DOHH2 (cell line): ENCODE measurements around the gene ZNF280B.

Experiments
- H3F3A ChIP-seq: fragments of 200-600 bp; sonication (generic), shearing (Covaris generic); 2 replicates; pipeline ENCODE4 v1.6.0; 2016; ENCODE audit warnings: antibody characterized with exemption, mild to moderate bottlenecking; ENCODE audit not compliant: control insufficient read depth, insufficient read depth
- H3K27ac ChIP-seq: fragments of 200-600 bp; sonication (generic); 2 replicates; pipeline ENCODE4 v1.5.1; 2014; ENCODE audit warnings: low read depth, mild to moderate bottlenecking, low read length, moderate library complexity
- H3K27me3 ChIP-seq: fragments of 200-600 bp; sonication (generic); 2 replicates; pipeline ENCODE4 v1.6.1; 2014; ENCODE audit warnings: mild to moderate bottlenecking, low read length, mixed read lengths; ENCODE audit not compliant: control insufficient read depth
- H3K36me3 ChIP-seq: fragments of 200-600 bp; sonication (generic); 2 replicates; pipeline ENCODE4 v1.6.1; 2014; ENCODE audit warnings: mild to moderate bottlenecking, low read length, moderate library complexity, mixed read lengths; ENCODE audit not compliant: control insufficient read depth
- H3K4me1 ChIP-seq: fragments of 200-600 bp; sonication (generic); 2 replicates; pipeline ENCODE4 v1.6.1; 2014; ENCODE audit warnings: mild to moderate bottlenecking, low read length, mixed read lengths; ENCODE audit not compliant: control insufficient read depth
- H3K4me2 ChIP-seq: fragments of 200-600 bp; sonication (generic); 2 replicates; pipeline ENCODE4 v1.6.0; 2014; ENCODE audit warnings: mild to moderate bottlenecking, low read length, moderate library complexity
- H3K4me3 ChIP-seq: fragments of 200-600 bp; sonication (generic); 2 replicates; pipeline ENCODE4 v1.5.1; 2014; ENCODE audit warnings: mild to moderate bottlenecking, low read length, mixed read lengths
- H3K79me2 ChIP-seq: fragments of 200-600 bp; sonication (generic); 2 replicates; pipeline ENCODE4 v1.6.1; 2014; ENCODE audit warnings: mild to moderate bottlenecking, low read length, mixed read lengths; ENCODE audit not compliant: control insufficient read depth
- H3K9me2 ChIP-seq: fragments of 200-600 bp; sonication (generic); replicated peaks from 2 replicates; pipeline ENCODE4 v1.6.1; 2014; ENCODE audit warnings: mild to moderate bottlenecking, low read length, mixed read lengths; ENCODE audit not compliant: control insufficient read depth
- H3K9me3 ChIP-seq: fragments of 200-600 bp; sonication (generic); 2 replicates; pipeline ENCODE4 v1.6.1; 2014; ENCODE audit warnings: antibody characterized with exemption, low read length, mixed read lengths; ENCODE audit not compliant: control insufficient read depth, insufficient read depth
- H4K20me1 ChIP-seq: fragments of 200-600 bp; sonication (generic); 2 replicates; pipeline ENCODE4 v1.6.0; 2014; ENCODE audit warnings: low read depth, mild to moderate bottlenecking, antibody characterized with exemption, low read length, moderate library complexity; ENCODE audit not compliant: control insufficient read depth, insufficient read depth
- EZH2phosphoT487 ChIP-seq: fragments of 200-600 bp; sonication (generic); IDR thresholded peaks from 2 replicates; pipeline ENCODE4 v1.6.1; 2017; ENCODE audit warnings: borderline replicate concordance, mild to moderate bottlenecking, antibody characterized with exemption, low read length, moderate library complexity, mixed read lengths
- TF ChIP-seq, protein P1 (sequence below): fragments of 200-600 bp; sonication (generic); IDR thresholded peaks from one replicate; pipeline ENCODE4 v1.5.1; 2014; ENCODE audit warnings: antibody characterized with exemption, mild to moderate bottlenecking, low read depth, low read length; ENCODE audit not compliant: poor library complexity, severe bottlenecking

The ZNF280B gene

DNA sequence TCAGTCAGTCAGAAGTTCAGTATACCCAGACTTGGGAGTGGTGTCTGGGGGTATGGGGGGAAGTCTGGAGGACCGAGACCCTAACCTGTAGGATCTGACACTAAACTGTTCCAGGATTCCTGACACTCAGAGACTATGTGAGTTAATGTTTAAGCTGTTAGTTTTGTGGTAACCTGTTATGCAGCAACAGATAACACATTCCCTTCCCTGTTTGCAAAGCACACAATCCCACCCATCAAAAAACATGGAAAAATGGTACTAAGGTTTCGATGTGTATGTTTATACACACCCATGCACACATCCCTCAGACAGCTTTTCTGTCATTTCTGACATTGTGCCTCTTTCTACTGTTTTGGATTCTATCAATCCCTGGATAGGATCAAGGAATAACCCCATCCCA, 27.6 kb downstream of the ZNF280B start:
- H3K27ac ChIP-seq, result no peak overlapping the region
- no peaks in the 10 kb centered on the region for H4K20me1 ChIP-seq
- H3K4me1 ChIP-seq, result 0 out of 2 replicates have a peak, but pooled peaks cover 3% of the 10 kb centered on the region
- H3K9me2 ChIP-seq, result no peaks in the 10 kb centered on the region
- peaks cover 9% of the 10 kb centered on the region for H3K36me3 ChIP-seq
- H3K9me3 ChIP-seq, result no peaks in the 10 kb centered on the region
- no peaks in the 10 kb centered on the region for H3F3A ChIP-seq
- no peak overlapping the region for H3K4me3 ChIP-seq
- H3K79me2 ChIP-seq, result no peaks in the 10 kb centered on the region
- H3K4me2 ChIP-seq, result no peak overlapping the region
- no peaks in the 10 kb centered on the region for H3K27me3 ChIP-seq
- no peak for TF ChIP-seq EZH2phosphoT487
- TF ChIP-seq, protein P1, sequence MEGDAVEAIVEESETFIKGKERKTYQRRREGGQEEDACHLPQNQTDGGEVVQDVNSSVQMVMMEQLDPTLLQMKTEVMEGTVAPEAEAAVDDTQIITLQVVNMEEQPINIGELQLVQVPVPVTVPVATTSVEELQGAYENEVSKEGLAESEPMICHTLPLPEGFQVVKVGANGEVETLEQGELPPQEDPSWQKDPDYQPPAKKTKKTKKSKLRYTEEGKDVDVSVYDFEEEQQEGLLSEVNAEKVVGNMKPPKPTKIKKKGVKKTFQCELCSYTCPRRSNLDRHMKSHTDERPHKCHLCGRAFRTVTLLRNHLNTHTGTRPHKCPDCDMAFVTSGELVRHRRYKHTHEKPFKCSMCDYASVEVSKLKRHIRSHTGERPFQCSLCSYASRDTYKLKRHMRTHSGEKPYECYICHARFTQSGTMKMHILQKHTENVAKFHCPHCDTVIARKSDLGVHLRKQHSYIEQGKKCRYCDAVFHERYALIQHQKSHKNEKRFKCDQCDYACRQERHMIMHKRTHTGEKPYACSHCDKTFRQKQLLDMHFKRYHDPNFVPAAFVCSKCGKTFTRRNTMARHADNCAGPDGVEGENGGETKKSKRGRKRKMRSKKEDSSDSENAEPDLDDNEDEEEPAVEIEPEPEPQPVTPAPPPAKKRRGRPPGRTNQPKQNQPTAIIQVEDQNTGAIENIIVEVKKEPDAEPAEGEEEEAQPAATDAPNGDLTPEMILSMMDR, result no peak

DNA sequence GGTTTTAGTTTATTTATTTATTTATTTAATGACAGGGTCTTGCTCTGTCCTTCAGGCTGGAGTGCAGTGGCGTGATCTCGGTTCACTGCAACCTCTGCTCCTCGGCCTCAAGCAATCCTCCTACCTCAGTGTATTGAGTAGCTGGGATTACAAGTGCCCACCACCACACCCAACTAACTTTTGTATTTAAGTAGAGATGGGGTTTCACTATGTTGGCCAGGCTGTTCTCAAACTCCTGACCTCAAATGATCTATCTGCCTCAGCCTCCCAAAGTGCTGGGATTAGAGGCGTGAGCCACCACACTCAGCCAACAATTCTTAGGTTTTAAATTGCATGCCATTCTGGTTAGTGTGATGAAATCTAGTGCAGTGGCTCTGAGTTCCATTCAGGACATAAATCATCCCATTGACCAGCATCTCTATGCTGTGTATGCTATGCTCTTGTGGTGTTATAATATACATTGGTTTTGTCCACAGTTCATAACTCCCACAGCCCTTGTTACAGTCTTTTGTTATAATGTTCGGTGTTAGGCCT, 28.5 kb downstream of the ZNF280B start:
- Histone ChIP-seq H3K4me3 (no peak overlapping the region), H3K9me2 (no peaks in the 10 kb centered on the region), H3K27ac (no peak overlapping the region), H3K4me2 (no peak overlapping the region), H3K9me3 (no peaks in the 10 kb centered on the region), H3K27me3 (no peaks in the 10 kb centered on the region), H3K4me1 (peaks cover 5% of the 10 kb centered on the region; the same call in 1 of the 2 replicates), H4K20me1 (no peaks in the 10 kb centered on the region), H3F3A (no peaks in the 10 kb centered on the region), H3K36me3 (peaks cover 2% of the 10 kb centered on the region; the same call in 1 of the 2 replicates), H3K79me2 (no peaks in the 10 kb centered on the region)
- no peak for TF ChIP-seq EZH2phosphoT487
- TF ChIP-seq, protein P1, result no peak

DNA sequence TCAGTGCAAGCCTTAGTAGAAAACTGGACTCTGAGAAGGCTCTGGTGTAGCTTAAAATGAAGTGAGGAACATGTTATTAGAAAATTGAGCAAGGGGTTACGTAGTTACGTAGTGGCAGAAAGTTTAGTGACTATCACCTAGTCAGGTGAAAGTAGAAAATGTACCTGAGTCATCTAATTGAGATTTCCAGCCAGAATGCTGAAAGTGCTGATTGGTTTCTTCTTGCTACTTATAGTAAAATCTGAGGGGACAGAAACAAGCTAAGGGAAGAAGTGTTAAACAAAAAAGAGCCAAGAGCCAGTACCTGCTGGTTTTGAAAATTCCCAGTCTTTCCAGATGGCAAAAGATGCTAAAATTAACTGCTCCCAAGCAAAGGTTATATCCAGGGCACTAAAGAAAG, 29.4 kb downstream of the ZNF280B start:
- H3K27me3 ChIP-seq, result no peaks in the 10 kb centered on the region
- H3K4me3 ChIP-seq, result no peak overlapping the region
- H3K4me1 ChIP-seq, result peaks cover 12% of the 10 kb centered on the region
- H3K27ac ChIP-seq, result no peak overlapping the region
- H3K9me2 ChIP-seq, result no peaks in the 10 kb centered on the region
- H3K79me2 ChIP-seq, result no peaks in the 10 kb centered on the region
- H3K36me3 ChIP-seq, result no peaks in the 10 kb centered on the region
- TF ChIP-seq EZH2phosphoT487, result no peak
- TF ChIP-seq, protein P1, result no peak
- no peaks in the 10 kb centered on the region for H3K9me3 ChIP-seq
- no peaks in the 10 kb centered on the region for H4K20me1 ChIP-seq
- no peak overlapping the region for H3K4me2 ChIP-seq
- H3F3A ChIP-seq, result no peaks in the 10 kb centered on the region
